MCF 10A (cell line): ENCODE measurements around the gene CC2D1A. TPM values are rescaled to one million over a fixed set of nuclear protein-coding genes. Genes with fewer than 3 reads are reported as not detected.

Source experiments
- BruUV-seq: library from RNA; stranded (reverse); fragments of 400-500 nt; replicated peaks from 2 replicates; lab custom pipeline; 2021; lab: Mats Ljungman, UMichigan
- CTCF ChIA-PET: fragments of 300-600 bp; sonication (Branson Sonifier 250); formaldehyde crosslinking; extraction: SDS; loops from one replicate; lab custom pipeline; 2021; ENCODE audit warnings: antibody characterized with exemption, inconsistent platforms; lab: Yijun Ruan, JAX
- POLR2A ChIA-PET: fragments of 300-600, 350-650 bp; sonication (Branson Sonifier 250); formaldehyde crosslinking; extraction: SDS; loops from one replicate; lab custom pipeline; 2020; ENCODE audit warnings: antibody characterized with exemption, inconsistent platforms; lab: Yijun Ruan, JAX
- DNase-seq: peaks from one replicate; pipeline ENCODE4 v3.0.0-alpha.2; 2018; ENCODE audit not compliant: unreplicated experiment
- H3K27ac Mint-ChIP-seq: one replicate; pipeline ENCODE4 v1.8.0; 2022; ENCODE audit warnings: mild to moderate bottlenecking, low read depth, mixed read lengths; ENCODE audit not compliant: unreplicated experiment
- H3K27me3 Mint-ChIP-seq: one replicate; pipeline ENCODE4 v1.8.0; 2022; ENCODE audit warnings: mixed read lengths; ENCODE audit not compliant: insufficient read depth, unreplicated experiment
- H3K36me3 Mint-ChIP-seq: one replicate; pipeline ENCODE4 v1.8.0; 2022; ENCODE audit warnings: mild to moderate bottlenecking, moderate library complexity, mixed read lengths; ENCODE audit not compliant: insufficient read depth, unreplicated experiment
- H3K4me1 Mint-ChIP-seq: one replicate; pipeline ENCODE4 v1.8.0; 2022; ENCODE audit warnings: mixed read lengths; ENCODE audit not compliant: insufficient read depth, unreplicated experiment
- H3K4me3 Mint-ChIP-seq: one replicate; pipeline ENCODE4 v1.8.0; 2022; ENCODE audit warnings: mild to moderate bottlenecking, moderate library complexity, mixed read lengths; ENCODE audit not compliant: unreplicated experiment
- H3K9me3 Mint-ChIP-seq: one replicate; pipeline ENCODE4 v1.8.0; 2022; ENCODE audit warnings: mixed read lengths; ENCODE audit not compliant: unreplicated experiment
- CTCF ChIP-seq: fragments of 200-600 bp; IDR thresholded peaks from one replicate; pipeline ENCODE4 v1.8.0; 2022; ENCODE audit warnings: antibody characterized with exemption, mild to moderate bottlenecking; ENCODE audit not compliant: unreplicated experiment
- intact Hi-C: fragments of 100-400 bp; cut with micrococcal nuclease; formaldehyde crosslinking; loops from 2 replicates; pipeline ENCODE4 v1.14.1; 2022
- total RNA-seq: library from RNA; stranded (reverse); gene quantifications from 2 replicates; pipeline ENCODE4 v1.2.3, GENCODE V29; 2022

Gene CC2D1A
- total RNA-seq, 1 experiment from 2014 or later: 36.7 TPM

GRCh38 chr19:13938301-13939064, 32.5 kb downstream of the CC2D1A start, which contains the start of gene PODNL1:
TSS of gene PODNL1 (minus strand) at chr19:13938417. CDS start at chr19:13938181, 236 bp downstream.
- Mint-ChIP-seq H3K4me3 (no peak within 1 kb of the TSS), H3K27me3 (peaks cover 11% of the 10 kb centered on the region), H3K4me1 (peaks cover 6% of the 10 kb centered on the region), H3K27ac (no peak within 1 kb of the TSS), H3K36me3 (peaks cover 5% of the 10 kb centered on the region), H3K9me3 (no peaks in the 10 kb centered on the region)
- BruUV-seq: no TSS peak
- CTCF ChIA-PET: interaction anchor here (1.1 kb wide), 2 partner anchors 15 to 135 kb away, joined by 3 read pairs; no protein-coding TSS in a partner anchor
- POLR2A ChIA-PET: interaction anchor here (0.6 to 0.9 kb wide), 2 partner anchors 13 to 51 kb away, joined by 3 to 4 read pairs; no protein-coding TSS in a partner anchor
- no peak for TF ChIP-seq CTCF
- intact Hi-C loops: no loop called here
- DNase-seq: peak; percentile 84

GRCh38 chr19:13942023-13942684, 36.2 kb downstream of the CC2D1A start:
- intact Hi-C loops: no loop called here
- peaks cover 8% of the 10 kb centered on the region for H3K27me3 Mint-ChIP-seq
- POLR2A ChIA-PET: no interaction called here
- H3K36me3 Mint-ChIP-seq: no peaks in the 10 kb centered on the region
- TF ChIP-seq CTCF: no peak
- peaks cover 9% of the 10 kb centered on the region for H3K4me1 Mint-ChIP-seq
- CTCF ChIA-PET: interaction anchor here (0.7 kb wide), 1 partner anchor 10 kb away, joined by 3 read pairs; the partner anchor contains the start of gene DCAF15
- no peaks in the 10 kb centered on the region for H3K9me3 Mint-ChIP-seq
- no peak overlapping the region for H3K27ac Mint-ChIP-seq
- DNase-seq: no peak
- no peak overlapping the region for H3K4me3 Mint-ChIP-seq
- BruUV-seq: no TSS peak

GRCh38 chr19:13946414-13946813, 40.4 kb downstream of the CC2D1A start:
- intact Hi-C loops: no loop called here
- ChIA-PET POLR2A (no interaction called here), CTCF (no interaction called here)
- no peak overlapping the region for H3K4me3 Mint-ChIP-seq
- no peaks in the 10 kb centered on the region for H3K27me3 Mint-ChIP-seq
- no peak overlapping the region for H3K27ac Mint-ChIP-seq
- no peak for TF ChIP-seq CTCF
- no TSS peak for BruUV-seq
- DNase-seq: peak; percentile 68
- peaks cover 4% of the 10 kb centered on the region for H3K4me1 Mint-ChIP-seq
- no peaks in the 10 kb centered on the region for H3K36me3 Mint-ChIP-seq
- H3K9me3 Mint-ChIP-seq: no peaks in the 10 kb centered on the region

GRCh38 chr19:13951043-13951442, 45.0 kb downstream of the CC2D1A start:
- Mint-ChIP-seq H3K27me3 (no peaks in the 10 kb centered on the region), H3K27ac (no peak overlapping the region), H3K36me3 (peaks cover 12% of the 10 kb centered on the region), H3K9me3 (no peaks in the 10 kb centered on the region), H3K4me1 (peaks cover 13% of the 10 kb centered on the region), H3K4me3 (no peak overlapping the region)
- TF ChIP-seq CTCF: no peak
- no peak for DNase-seq
- POLR2A ChIA-PET: interaction anchor here (0.7 to 2.7 kb wide), 2 partner anchors 71 to 84 kb away, joined by 3 to 11 read pairs; no protein-coding TSS in a partner anchor
- intact Hi-C loops: no loop called here
- BruUV-seq: no TSS peak
- CTCF ChIA-PET: interaction anchor here (0.6 to 1.1 kb wide), 3 partner anchors 48 to 1311 kb away, joined by 3 to 4 read pairs (median 3); no protein-coding TSS in a partner anchor
